HG02763 (cell line): ENCODE measurements around the gene ADARB2.
"Not testable (repeated sequence)": the region's sequence is repeated elsewhere in the genome, so short reads cannot be mapped to it uniquely, and the experiment has no call there.

Experiments used
- ATAC-seq: cut with Tn5 transposase; IDR thresholded peaks from one replicate; pipeline ENCODE4 v1.9.1; 2021; ENCODE audit warnings: mild to moderate bottlenecking, moderate library complexity; ENCODE audit not compliant: unreplicated experiment

ADARB2 gene

DNA sequence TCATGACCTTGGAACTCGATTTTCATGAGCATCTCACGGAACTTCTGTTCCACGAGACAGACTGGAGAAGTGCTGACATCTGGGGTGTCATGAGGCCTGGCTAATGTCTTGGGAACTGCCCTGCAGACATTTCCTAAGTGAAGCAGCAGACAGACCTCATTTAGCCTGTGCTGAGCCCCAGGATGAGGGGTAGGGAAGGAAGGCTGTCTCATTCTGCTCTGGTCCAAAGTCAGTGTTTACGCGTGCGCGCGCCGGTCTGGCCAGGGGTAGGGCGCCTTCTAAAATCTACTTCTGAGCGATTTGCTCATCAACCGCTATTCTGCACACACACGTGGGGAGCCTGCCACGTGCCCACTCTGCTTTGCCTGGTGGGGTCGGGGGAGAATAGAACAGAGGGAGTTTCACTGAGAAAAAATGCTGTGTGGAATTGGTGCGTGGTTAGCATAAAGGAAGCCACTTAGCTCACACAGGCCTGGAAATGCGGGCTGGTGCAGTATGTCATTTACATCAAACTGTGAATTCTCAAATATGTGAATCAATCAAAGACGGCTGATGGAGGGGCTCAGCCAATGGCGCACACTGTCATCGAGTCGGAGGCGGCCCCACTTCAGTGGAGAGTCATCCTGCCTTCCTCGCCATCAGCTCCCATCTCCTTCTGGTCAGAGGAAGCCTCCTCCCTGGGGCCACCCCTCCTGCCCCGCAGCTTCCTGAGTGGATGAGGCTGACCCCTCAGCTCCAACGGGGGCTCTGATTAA, 335.1 kb downstream of the ADARB2 start:
- no peak for ATAC-seq

- no peak for ATAC-seq
Measured at GRCh38 chr10:1401071-1401965, 336.0 kb downstream of the ADARB2 start.

- ATAC-seq, result no peak
Measured at GRCh38 chr10:1400101-1401070, 336.9 kb downstream of the ADARB2 start.

DNA sequence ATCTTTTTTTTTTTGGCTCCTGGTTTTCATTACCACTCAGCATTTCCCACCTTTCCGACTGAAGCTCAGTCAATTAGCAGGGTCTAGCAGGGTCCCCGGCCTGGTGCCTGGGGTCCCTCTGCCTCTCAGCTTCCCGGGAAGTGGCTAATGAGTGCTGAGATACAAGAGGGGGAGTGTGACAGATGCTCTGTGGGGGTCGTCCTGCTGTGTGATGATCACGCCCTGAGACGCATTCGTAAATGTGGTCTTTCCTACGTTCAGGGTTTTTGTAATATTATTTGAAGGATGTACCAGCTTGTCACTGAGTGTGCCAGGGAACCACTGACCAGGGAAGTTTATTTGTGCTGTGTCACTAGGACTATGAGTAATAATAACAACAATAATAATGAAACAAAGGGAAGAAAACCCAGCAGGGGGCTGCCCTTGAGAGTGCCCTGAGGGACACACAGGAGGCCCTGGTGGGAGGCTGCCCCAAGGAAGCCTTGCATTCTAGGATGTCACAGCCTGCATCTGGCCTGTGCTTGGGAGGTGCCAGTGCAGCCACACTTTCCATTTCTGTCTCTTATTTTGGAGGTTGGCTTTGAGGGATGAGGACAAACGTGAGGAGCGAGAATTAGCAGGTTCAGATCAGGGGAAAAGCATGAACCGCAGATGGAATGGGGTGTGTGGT, 337.8 kb downstream of the ADARB2 start:
- no peak for ATAC-seq

DNA sequence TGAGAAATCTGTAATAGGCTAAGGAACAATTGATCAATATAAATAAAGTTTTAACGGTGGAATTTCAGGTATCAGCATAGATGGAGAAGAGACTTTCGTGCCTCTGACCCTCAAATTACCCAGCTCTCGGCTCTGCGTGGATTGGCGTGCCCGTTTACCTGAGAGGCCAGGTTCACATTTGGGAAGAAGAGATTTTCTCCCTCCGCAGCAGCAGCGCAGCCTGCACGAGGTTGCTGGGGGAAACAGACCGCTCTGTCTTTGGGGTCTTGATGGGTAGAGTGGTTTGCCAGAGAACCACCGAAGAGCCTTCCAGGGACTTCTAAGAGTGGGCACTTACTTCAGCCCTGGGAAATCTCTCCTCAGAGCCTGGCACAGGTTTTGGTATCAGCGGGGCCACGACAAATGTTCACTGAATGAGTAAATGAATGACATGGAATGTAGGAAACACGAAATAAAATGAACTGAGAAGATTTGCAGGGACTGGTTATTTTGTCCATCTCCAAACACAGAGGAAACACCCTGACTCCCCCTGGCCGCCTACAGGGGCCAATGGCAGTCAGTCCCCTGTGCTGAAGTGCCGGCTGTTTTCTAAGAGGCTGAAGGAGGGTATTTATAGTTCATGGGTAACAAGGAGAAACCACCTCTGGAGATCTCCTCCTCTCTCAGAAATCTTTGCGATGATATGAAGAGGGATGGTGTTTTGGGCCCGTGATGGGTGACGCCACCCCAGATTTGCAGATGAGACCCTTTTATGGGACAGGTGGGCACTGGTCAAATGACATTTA, 338.5 kb downstream of the ADARB2 start:
- ATAC-seq, result no peak

- ATAC-seq, result not testable (repeated sequence)
Measured at GRCh38 chr10:1398116-1398515, 339.2 kb downstream of the ADARB2 start.

DNA sequence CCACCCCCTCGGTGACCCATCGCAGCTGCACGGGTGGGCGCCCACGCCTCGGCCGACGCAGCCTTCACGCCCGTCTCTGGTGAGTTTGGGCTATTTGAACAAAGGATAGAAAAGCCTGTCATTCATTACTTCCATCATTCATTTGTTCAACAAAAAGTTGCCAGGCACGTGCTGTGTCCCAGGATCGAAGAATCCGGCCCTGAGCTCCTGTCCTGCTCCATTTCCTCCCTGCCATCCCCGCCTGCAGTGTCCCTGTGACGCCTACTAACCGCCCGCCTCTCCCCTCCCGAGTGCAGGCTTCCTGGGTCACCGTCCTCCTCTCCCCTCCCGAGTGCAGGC, 341.1 kb downstream of the ADARB2 start:
- no peak for ATAC-seq

- ATAC-seq, result no peak
Measured at GRCh38 chr10:1395481-1396296, 341.6 kb downstream of the ADARB2 start.

GRCh38 chr10:1395025-1395480, 342.3 kb downstream of the ADARB2 start:
- ATAC-seq, result no peak

DNA sequence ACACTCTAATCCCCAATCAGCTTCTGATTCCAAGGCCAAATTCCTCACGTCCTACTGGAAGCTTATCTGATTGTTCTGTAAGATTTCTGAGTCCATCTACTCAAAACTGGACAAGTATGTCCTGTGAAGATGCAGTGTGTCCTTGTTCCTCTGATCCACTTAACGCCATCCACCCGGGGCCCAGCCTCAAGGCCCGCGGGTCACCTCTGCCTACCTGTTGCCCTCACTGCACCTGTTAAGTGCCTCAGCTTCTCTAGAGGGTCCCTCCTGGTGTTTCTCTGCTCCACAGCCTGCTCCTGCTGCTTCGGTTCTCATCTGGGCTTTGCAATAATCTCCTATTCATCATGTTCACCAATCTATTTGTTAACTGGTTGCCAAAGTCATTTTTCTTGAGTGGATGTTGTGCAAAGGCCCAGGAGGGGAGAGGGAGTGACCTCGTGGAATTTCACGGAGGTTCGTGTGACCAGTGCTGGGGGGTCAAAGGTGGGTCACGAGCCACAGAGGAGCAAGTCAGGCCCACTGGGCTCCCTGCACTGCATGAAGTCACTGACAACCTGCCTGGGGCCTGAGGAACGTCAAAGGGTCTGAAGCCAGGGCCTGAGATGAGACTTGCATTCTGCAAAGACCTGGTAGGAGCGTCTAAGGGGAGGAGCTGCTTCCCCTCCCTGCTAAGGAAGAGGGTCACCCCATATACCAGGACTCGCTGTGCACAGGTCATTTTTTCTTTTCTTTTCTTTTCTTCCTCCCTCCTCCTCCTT, 343.0 kb downstream of the ADARB2 start:
- no peak for ATAC-seq

DNA sequence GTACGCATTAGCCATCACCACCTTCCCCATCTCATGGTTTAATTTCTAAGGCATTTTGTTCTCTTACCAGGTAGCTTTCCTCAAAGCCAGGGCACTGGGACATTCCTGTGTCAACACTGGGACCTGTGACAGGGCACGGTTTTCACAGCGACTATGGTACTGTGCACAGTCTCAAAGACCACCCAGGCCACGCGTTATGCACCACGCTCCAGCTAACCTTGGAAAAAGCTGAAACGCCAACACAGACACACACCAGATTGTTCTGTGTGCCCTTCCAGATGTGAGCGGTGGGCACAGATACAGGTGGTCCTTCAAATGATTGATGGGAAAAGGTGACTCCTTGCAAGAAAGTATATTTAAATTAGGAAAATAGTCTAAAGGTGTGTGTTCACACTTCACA, 343.8 kb downstream of the ADARB2 start:
- ATAC-seq, result no peak

GRCh38 chr10:1392127-1392526, 345.2 kb downstream of the ADARB2 start:
- ATAC-seq, result no peak

DNA sequence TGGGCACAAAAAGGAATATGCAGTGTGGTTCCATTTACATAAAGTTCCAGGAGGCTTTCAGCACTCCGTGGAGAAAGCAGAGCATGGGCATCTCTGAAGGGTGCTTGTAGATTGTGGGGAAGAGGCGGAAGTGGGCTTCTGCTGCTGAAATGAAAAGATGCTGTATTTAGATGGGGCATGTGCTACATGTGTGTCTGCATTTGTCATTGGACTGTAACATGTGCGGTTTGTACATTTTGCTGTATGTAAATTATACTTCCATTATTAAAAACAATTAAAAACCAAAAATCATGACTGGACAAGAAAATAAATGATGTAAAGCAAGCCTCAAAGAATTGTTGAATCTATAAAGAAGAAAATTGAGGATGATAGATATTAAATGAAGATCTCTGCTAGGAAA, 347.1 kb downstream of the ADARB2 start:
- ATAC-seq, result no peak

DNA sequence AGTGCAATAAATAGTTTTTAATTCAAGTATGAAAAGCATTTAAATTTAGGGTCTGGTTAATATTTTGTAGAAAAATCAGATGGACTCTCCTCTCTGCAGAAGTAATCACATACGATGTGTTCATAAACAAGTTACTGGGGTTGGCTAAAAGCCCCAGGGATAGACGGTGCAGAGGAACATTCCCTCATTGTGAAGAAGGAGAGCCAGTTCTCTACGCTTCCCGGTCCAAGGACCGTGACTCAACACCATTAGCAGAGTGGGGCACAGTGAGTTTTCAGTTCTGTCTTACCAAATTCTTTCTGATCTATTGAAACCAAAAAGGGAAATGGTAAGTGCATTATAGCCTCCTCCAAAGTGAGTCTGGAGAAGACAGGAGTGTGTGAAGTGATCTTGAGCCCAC, 353.3 kb downstream of the ADARB2 start:
- ATAC-seq, result no peak

DNA sequence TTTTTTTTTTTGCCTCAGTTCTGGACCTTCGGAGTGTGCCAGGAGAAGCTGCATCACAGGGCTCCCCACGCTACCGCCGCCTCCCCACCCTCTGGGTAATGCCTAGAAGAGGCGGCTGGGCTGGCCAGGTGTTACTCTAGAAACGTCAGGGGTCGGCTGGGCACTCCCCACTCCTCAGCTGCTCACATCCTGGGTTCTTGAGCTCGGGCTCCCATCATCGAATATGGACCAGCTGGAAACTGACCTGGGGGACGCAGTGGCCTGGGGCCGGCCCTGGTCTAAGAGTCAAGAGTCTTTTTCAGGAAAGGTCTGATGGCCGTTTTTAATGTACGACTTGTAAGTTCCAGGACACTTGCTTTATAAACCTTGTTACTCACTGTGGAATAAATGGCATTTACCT, 354.6 kb downstream of the ADARB2 start:
- no peak for ATAC-seq

GRCh38 chr10:1381339-1381738, 356.0 kb downstream of the ADARB2 start:
- no peak for ATAC-seq

DNA sequence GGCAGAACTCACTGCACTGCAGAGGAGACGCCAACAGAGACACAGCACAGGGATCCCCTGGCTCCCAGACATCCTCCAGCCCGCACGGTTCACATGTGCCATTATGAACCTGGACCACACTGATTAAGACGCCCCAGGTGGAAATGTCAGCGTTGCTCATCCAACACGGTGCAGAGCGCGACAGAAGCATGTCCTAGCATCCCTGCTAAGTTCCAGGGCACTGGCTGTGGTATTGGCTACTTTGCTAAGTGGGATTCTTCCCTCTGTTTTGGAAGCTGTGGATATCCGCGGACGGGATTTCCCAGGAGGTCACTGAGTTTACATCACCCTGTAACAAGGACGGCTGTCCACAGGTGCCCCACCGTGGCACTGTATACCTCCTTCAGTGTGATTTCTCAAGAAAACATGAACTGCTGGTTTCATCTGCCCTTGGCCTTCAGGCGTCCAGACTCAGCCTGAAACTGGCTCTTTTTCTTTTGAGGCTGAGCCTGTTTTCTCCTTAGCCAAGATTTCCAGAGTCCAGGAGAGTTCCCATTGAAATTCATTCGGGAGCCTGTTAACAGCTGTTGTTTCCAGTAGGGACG, 357.1 kb downstream of the ADARB2 start:
- ATAC-seq, result no peak

DNA sequence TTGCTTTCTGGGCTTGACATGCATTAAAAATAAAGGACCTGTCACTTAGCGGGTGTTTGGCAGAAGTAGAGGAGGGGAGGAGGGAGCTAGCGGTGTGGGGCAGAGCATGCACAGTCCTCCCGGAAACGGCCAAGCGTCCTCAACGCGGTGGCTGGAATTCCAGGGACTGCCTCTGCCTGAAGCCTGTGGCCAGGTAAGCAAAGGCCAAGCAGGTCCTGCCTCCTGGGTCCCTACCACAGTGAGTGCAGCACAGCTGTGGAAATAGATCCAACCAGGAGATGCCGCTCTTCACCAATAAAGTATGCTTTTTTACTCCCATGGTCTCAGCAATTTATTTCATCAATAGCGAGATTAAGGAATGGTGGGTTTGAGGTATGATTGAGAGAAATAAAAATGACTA, 357.7 kb downstream of the ADARB2 start:
- ATAC-seq, result no peak
